ENCODE results near the gene DMBT1. TPM values are rescaled to one million over a fixed set of nuclear protein-coding genes. Genes with fewer than 3 reads are reported as not detected.
A peak's percentile ranks its signal among the peaks of the same experiment; 100 is the strongest.
"Not testable (repeated sequence)": the region's sequence is repeated elsewhere in the genome, so short reads cannot be mapped to it uniquely, and the experiment has no call there.

The DMBT1 gene
- total RNA-seq, 1 donor from 2014 or later, result 78.6 TPM

DNA sequence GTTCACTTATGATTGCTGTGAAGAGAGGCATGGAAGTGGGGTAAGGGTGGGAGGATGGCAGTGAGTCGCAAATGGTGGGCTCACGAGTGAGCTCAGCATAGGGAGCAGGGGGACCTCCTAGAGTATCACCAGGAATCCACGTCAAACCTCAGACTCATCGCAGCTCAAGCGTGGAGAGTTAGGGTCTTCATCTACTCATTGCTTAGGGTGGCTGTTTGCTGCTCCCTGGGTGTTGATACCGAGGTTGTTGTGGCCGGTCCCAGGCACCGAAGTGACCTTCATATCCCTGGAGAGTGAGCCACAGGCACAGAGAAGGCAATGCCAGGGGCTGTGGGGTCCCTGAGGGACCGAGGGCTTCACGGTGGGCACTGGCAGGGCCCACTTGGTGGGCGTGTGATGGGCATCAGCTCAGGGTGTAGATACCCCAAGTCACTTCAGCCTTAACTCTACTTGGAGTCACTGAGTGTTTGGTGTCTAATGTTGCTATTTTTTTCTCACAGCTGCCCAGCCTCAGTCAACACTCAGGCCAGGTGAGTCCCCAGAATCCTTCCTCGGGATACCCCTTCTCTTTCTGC is 16.8 kb downstream of the DMBT1 start:
- TF ChIP-seq, protein P1, sequence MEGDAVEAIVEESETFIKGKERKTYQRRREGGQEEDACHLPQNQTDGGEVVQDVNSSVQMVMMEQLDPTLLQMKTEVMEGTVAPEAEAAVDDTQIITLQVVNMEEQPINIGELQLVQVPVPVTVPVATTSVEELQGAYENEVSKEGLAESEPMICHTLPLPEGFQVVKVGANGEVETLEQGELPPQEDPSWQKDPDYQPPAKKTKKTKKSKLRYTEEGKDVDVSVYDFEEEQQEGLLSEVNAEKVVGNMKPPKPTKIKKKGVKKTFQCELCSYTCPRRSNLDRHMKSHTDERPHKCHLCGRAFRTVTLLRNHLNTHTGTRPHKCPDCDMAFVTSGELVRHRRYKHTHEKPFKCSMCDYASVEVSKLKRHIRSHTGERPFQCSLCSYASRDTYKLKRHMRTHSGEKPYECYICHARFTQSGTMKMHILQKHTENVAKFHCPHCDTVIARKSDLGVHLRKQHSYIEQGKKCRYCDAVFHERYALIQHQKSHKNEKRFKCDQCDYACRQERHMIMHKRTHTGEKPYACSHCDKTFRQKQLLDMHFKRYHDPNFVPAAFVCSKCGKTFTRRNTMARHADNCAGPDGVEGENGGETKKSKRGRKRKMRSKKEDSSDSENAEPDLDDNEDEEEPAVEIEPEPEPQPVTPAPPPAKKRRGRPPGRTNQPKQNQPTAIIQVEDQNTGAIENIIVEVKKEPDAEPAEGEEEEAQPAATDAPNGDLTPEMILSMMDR (IDR thresholded peaks at IDR 0.05), result no peak
- H3K27me3 ChIP-seq, result no peaks in the 10 kb centered on the region
- DNase-seq, result no peak
- ATAC-seq, result no peak
- no peaks in the 10 kb centered on the region for H3K4me1 ChIP-seq
- H3K36me3 ChIP-seq, result no peaks in the 10 kb centered on the region
- H3K4me3 ChIP-seq, result no peak overlapping the region
- H3K9me3 ChIP-seq, result no peaks in the 10 kb centered on the region
- no peak overlapping the region for H3K27ac ChIP-seq
- intact Hi-C loops (cut with DNase I), result no loop called here

DNA sequence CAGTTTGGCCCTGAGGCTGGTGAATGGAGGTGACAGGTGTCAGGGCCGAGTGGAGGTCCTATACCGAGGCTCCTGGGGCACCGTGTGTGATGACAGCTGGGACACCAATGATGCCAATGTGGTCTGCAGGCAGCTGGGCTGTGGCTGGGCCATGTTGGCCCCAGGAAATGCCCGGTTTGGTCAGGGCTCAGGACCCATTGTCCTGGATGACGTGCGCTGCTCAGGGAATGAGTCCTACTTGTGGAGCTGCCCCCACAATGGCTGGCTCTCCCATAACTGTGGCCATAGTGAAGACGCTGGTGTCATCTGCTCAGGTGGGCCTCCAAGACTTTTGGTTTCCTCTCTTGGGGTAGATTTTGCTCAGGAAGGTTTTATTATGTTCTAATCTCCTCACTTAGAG is 25.5 kb downstream of the DMBT1 start:
- H3K4me1 ChIP-seq; H3K4me3 ChIP-seq; DNase-seq; H3K27me3 ChIP-seq; intact Hi-C loops (cut with DNase I); H3K36me3 ChIP-seq; H3K27ac ChIP-seq; ATAC-seq; H3K9me3 ChIP-seq: not testable (repeated sequence)

DNA sequence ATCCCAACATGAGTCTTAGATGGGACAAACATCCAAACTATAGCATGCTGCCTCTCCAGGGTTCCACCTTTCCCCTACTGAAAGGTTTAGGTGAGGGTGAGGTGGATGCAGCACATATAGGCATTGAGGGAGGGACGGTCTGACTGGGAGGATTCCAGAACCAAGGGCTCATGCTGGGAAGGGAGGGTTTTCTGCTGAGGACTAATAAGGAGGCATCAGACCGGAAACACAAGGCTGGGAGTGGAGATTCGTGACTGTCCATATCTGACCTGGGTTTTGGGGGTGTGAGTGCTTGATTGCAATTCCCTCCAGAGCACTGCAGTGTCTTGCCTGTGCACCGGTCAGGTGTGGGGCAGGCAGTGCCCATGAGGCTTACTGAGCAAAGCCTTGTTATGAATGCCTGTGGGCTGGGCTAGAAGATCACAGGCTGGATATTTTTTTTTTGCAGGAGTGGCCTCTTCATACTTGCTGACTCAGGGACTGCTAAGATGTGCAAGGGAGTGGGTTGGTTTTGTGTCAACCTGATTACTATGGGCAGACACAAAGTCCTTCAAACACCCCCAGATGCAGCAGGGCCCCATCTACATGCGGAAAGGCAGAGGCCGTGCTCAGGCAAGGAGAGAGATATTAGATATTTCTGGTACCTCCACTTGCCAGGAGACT is 26.7 kb downstream of the DMBT1 start:
- ATAC-seq, result no peak
- no peaks in the 10 kb centered on the region for H3K4me1 ChIP-seq
- intact Hi-C loops (cut with DNase I), result no loop called here

DNA sequence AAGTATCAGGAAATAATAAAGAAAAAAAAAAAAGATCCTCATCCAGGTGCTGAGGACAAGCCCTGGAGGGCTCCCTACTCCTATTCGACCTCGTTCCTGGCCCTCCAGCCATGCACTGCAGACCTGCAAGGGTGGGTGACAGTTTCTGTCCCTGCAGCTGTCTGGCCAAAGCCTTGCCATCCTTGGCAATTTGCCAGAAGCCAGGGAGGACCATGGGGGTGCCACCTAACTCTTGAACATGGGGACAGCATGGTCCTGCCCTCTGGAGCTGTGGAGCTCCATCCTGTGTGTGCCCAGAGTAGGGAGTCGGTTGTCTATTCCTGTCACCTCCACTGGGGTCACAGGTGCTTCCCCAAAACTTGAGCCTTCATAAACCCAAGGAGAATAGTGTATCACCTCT is 27.8 kb downstream of the DMBT1 start:
- intact Hi-C loops (cut with DNase I), result no loop called here
- Histone ChIP-seq H3K36me3 (no peaks in the 10 kb centered on the region), H3K9me3 (no peaks in the 10 kb centered on the region)

More for the DNA sequence above, 26.7 kb downstream of the DMBT1 start:
- TF ChIP-seq, protein P1 (IDR thresholded peaks at IDR 0.05), result no peak
- Histone ChIP-seq H3K36me3 (no peaks in the 10 kb centered on the region), H3K4me3 (no peak overlapping the region), H3K9me3 (no peaks in the 10 kb centered on the region), H3K27ac (no peak overlapping the region), H3K27me3 (no peaks in the 10 kb centered on the region)
- DNase-seq, result no peak

DNA sequence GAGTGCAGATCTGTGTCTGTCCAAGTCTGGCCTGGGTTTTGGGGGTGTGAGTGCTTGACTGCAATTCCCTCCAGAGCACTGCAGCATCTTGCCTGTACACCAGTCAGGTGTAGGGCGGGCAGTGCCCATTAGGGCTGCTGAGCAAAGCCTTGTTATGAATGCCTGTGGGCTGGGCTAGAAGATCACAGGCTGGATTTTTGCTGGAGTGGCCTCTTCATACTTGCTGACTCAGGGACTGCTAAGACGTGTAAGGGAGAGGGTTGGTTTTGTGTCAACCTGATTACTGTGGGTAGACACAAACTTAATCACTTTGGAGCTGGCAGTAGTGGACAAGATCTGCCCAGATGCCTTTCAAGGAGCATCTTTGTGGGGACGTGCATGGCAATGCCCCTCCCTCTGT is 29.6 kb downstream of the DMBT1 start:
- Histone ChIP-seq H3K36me3 (no peaks in the 10 kb centered on the region), H3K27me3 (no peaks in the 10 kb centered on the region), H3K4me3 (no peak overlapping the region), H3K9me3 (no peaks in the 10 kb centered on the region), H3K4me1 (no peaks in the 10 kb centered on the region), H3K27ac (no peak overlapping the region)
- DNase-seq (no peak), ATAC-seq (peak; percentile 46)
- intact Hi-C loops (cut with DNase I), result no loop called here
- TF ChIP-seq, protein P1 (IDR thresholded peaks at IDR 0.05), result no peak

More for the DNA sequence above, 27.8 kb downstream of the DMBT1 start:
- ATAC-seq (no peak), DNase-seq (no peak)
- TF ChIP-seq, protein P1 (IDR thresholded peaks at IDR 0.05), result no peak
- Histone ChIP-seq H3K4me3 (no peak overlapping the region), H3K27me3 (no peaks in the 10 kb centered on the region), H3K27ac (no peak overlapping the region), H3K4me1 (no peaks in the 10 kb centered on the region)

DNA sequence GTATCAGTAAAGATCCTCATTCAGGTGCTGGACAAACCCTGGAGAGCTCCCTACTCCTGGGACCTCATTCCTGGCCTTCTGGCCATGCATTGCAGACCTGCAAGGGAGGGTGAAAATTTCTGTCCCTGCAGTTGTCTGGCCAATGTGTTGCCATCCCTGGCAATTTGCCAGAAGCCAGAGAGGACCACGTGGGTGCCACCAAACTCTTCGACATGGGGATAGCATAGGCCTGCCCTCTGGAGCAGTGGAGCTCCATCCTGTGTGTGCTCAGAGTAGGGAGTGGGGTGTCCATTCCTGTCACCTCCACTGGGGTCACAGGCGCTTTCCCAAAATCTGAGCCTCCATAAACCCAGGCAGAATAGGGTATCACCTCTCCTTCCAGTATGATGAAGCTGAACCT is 31.2 kb downstream of the DMBT1 start:
- Histone ChIP-seq H3K4me1 (no peaks in the 10 kb centered on the region), H3K27me3 (no peaks in the 10 kb centered on the region), H3K27ac (no peak overlapping the region), H3K9me3 (no peaks in the 10 kb centered on the region), H3K4me3 (no peak overlapping the region), H3K36me3 (no peaks in the 10 kb centered on the region)
- ATAC-seq (no peak), DNase-seq (no peak)
- intact Hi-C loops (cut with DNase I), result no loop called here
- TF ChIP-seq, protein P1 (IDR thresholded peaks at IDR 0.05), result no peak

Data from upper lobe of right lung (tissue), 1 donor.